Naive thymus-derived CD8-positive, alpha-beta T cell (primary cell): ENCODE measurements around the gene NTM. TPM values are rescaled to one million over a fixed set of nuclear protein-coding genes. Genes with fewer than 3 reads are reported as not detected.

Experiments
- ATAC-seq, 2 donors: fragments of 150-1000 bp; cut with Tn5 transposase in 1 of 2; sonication (Bioruptor Pico), chemical (Tn5 transposase) in 1 of 2; 1 replicate in 1 of 2; 2 replicates in 1 of 2; pipeline ENCODE4 v1.10.0; 2021; ENCODE audit warnings: mild to moderate bottlenecking in 2 of 2, moderate library complexity in 2 of 2
- POLR2A ChIA-PET: fragments of 350-600 bp; sonication (Branson Sonifier 250); formaldehyde crosslinking; loops from one replicate; lab custom pipeline; 2021; ENCODE audit warnings: antibody characterized with exemption; lab: Charles Lee
- DNase-seq, 10 donors: peaks; one replicate each; pipeline versions ENCODE4 v3.0.0 to v3.0.0-alpha.2; 2020 to 2022
- H3K27ac Mint-ChIP-seq, 10 donors: one replicate each; pipeline ENCODE4 v1.8.0; 2020 to 2022; ENCODE audit warnings: mild to moderate bottlenecking in 10 of 10, mixed read lengths in 10 of 10, moderate library complexity in 4 of 10, inconsistent platforms in 1 of 10
- H3K27me3 Mint-ChIP-seq, 5 donors: one replicate each; pipeline ENCODE4 v1.8.0; 2021 to 2022; ENCODE audit warnings: mixed read lengths in 5 of 5
- H3K36me3 Mint-ChIP-seq, 3 donors: one replicate each; pipeline ENCODE4 v1.8.0; 2020 to 2022; ENCODE audit warnings: mixed read lengths in 3 of 3, mild to moderate bottlenecking in 2 of 3, inconsistent platforms in 1 of 3
- H3K4me1 Mint-ChIP-seq, 4 donors: one replicate each; pipeline ENCODE4 v1.8.0; 2021 to 2022; ENCODE audit warnings: mixed read lengths in 4 of 4
- H3K4me3 Mint-ChIP-seq, 10 donors: one replicate each; pipeline ENCODE4 v1.8.0; 2020 to 2022; ENCODE audit warnings: mild to moderate bottlenecking in 10 of 10, mixed read lengths in 10 of 10, moderate library complexity in 6 of 10, inconsistent platforms in 1 of 10
- H3K9me3 Mint-ChIP-seq, 9 donors: one replicate each; pipeline ENCODE4 v1.8.0; 2020 to 2022; ENCODE audit warnings: mixed read lengths in 9 of 9, mild to moderate bottlenecking in 3 of 9, inconsistent platforms in 1 of 9, moderate library complexity in 1 of 9
- polyA plus RNA-seq, 3 donors: library from polyadenylated mRNA; unstranded; fragments of 300-500 nt; fragmentation: Illumina TruSeq; gene quantifications; one replicate each; pipeline ENCODE4 v1.2.3, GENCODE V29; 2021
- total RNA-seq, 8 experiments: library from RNA in 2 of 8; stranded (reverse) in 2 of 8; gene quantifications; one replicate each; pipeline ENCODE4 v1.2.3 and lab custom pipeline; 2021 to 2026

The NTM gene
- total and polyA plus RNA-seq, 5 experiments from 2014 or later = not detected

- H3K27me3 Mint-ChIP-seq = peaks cover 0 to 12% (median 2%) of the 10 kb centered on the region in 5 donors
- POLR2A ChIA-PET = no interaction called here
- no peak for DNase-seq
These were observed 70.8 kb downstream of the NTM start for GRCh38 chr11:131441051-131441810.

GRCh38 chr11:131446590-131447275 lies 76.3 kb downstream of the NTM start:
- POLR2A ChIA-PET = no interaction called here
- no peaks in the 10 kb centered on the region for H3K36me3 Mint-ChIP-seq
- peaks cover 0 to 11% (median 2%) of the 10 kb centered on the region in 5 donors for H3K27me3 Mint-ChIP-seq
- H3K4me1 Mint-ChIP-seq = no peaks in the 10 kb centered on the region
- H3K4me3 Mint-ChIP-seq = no peak overlapping the region
- no peak overlapping the region for H3K27ac Mint-ChIP-seq
- ATAC-seq (no peak), DNase-seq (no peak)
- H3K9me3 Mint-ChIP-seq = peaks cover 0 to 4% (median 0%) of the 10 kb centered on the region in 9 donors

More at GRCh38 chr11:131441051-131441810, 70.8 kb downstream of the NTM start:
- peaks cover 0 to 34% (median 7%) of the 10 kb centered on the region in 9 donors for H3K9me3 Mint-ChIP-seq
- ATAC-seq = no peak
- no peak overlapping the region for H3K27ac Mint-ChIP-seq
- no peak overlapping the region for H3K4me3 Mint-ChIP-seq
- H3K4me1 Mint-ChIP-seq = no peaks in the 10 kb centered on the region
- peaks cover 0 to 9% (median 0%) of the 10 kb centered on the region in 3 donors for H3K36me3 Mint-ChIP-seq

DNA sequence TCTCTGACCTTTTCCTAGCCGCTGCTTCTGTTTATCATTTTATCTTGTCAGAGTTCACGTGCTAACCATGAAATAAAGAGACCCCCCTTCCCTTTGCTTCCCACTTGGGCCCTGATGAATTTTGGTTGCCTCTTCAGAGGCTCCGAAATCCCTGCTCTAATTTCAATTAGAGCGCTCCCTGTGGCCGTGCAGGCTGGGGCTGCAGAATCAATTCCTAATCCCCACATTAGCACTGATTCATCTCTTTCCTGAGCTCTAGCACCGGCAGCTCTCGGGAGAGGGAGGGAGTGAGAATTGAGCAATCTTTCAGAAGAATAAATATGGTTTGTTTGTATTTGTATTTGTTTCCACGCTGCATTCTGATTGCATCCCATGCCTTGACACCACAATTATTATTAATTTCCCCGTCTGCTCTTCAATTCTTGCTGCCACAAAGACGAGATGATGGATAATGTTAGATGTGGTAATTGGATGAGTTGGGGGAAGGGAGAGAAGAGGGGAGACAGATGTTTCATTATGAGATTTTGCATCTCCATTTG lies 76.9 kb downstream of the NTM start:
- Mint-ChIP-seq H3K4me1 (no peaks in the 10 kb centered on the region), H3K27ac (no peak overlapping the region), H3K36me3 (no peaks in the 10 kb centered on the region), H3K4me3 (no peak overlapping the region), H3K9me3 (peaks cover 0 to 4% (median 0%) of the 10 kb centered on the region in 9 donors), H3K27me3 (peaks cover 0 to 12% (median 2%) of the 10 kb centered on the region in 5 donors)
- ATAC-seq (no peak), DNase-seq (no peak)
- POLR2A ChIA-PET = no interaction called here

DNA sequence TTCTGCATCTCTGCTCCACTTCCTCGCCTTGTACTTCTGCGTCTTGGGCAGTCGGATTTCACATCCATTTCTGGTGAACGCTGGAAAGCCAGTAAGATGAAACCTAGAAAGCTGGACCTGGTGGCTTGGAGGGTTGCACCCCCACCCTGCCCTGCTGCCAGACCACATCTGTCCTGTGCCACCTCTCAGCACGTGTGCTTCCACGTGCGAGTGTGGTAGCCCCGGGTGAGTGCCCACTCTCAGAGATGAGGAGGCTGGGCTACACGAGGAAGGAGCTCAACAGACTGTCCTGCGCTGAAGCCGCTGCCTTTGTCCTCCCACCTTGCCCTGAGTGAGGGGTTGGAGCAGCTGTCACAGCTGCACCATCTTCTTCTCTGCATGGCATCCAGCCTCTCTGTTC lies 77.5 kb downstream of the NTM start:
- Mint-ChIP-seq H3K4me3 (no peak overlapping the region), H3K9me3 (peaks cover 0 to 4% (median 0%) of the 10 kb centered on the region in 9 donors), H3K27me3 (peaks cover 0 to 12% (median 2%) of the 10 kb centered on the region in 5 donors), H3K36me3 (no peaks in the 10 kb centered on the region), H3K4me1 (no peaks in the 10 kb centered on the region), H3K27ac (no peak overlapping the region)
- POLR2A ChIA-PET = no interaction called here
- ATAC-seq (no peak), DNase-seq (no peak)

- POLR2A ChIA-PET = no interaction called here
- ATAC-seq (no peak), DNase-seq (no peak)
- Mint-ChIP-seq H3K27me3 (peaks cover 0 to 12% (median 2%) of the 10 kb centered on the region in 5 donors), H3K36me3 (no peaks in the 10 kb centered on the region), H3K4me3 (no peak overlapping the region), H3K9me3 (peaks cover 0 to 3% (median 0%) of the 10 kb centered on the region in 9 donors), H3K27ac (no peak overlapping the region), H3K4me1 (no peaks in the 10 kb centered on the region)
These were observed 78.9 kb downstream of the NTM start for GRCh38 chr11:131449036-131450019.

DNA sequence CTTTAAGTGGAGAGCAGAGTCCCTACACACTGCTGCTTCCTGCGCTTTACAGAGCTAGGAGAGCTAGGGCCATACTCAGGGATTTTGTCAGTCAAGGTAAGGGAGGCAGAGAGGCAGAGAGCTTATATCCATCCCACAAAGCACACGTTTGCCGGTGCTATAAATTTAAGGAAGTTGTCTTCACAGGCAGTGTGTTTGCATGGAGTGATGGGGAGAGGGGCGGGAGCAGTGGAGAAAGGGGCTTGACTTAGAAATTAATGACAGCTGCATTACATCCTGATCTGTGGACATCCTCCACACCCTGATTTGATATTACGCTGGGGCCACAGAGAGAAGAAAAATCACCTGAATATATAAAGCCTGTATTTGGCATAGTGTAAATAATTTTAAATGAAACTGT lies 84.1 kb downstream of the NTM start:
- peaks cover 0 to 12% (median 2%) of the 10 kb centered on the region in 5 donors for H3K27me3 Mint-ChIP-seq
- POLR2A ChIA-PET = no interaction called here

GRCh38 chr11:131454989-131455388 lies 84.6 kb downstream of the NTM start:
- Mint-ChIP-seq H3K4me1 (peaks cover 0 to 2% (median 0%) of the 10 kb centered on the region in 4 donors), H3K27me3 (peaks cover 0 to 12% (median 2%) of the 10 kb centered on the region in 5 donors), H3K27ac (no peak overlapping the region), H3K9me3 (peaks cover 0 to 9% (median 0%) of the 10 kb centered on the region in 9 donors), H3K36me3 (no peaks in the 10 kb centered on the region), H3K4me3 (no peak overlapping the region)
- POLR2A ChIA-PET = no interaction called here
- DNase-seq (no peak), ATAC-seq (no peak)

More for the DNA sequence above, 84.1 kb downstream of the NTM start:
- Mint-ChIP-seq H3K4me3 (no peak overlapping the region), H3K4me1 (peaks cover 0 to 2% (median 0%) of the 10 kb centered on the region in 4 donors), H3K27ac (no peak overlapping the region), H3K9me3 (peaks cover 0 to 9% (median 0%) of the 10 kb centered on the region in 9 donors), H3K36me3 (no peaks in the 10 kb centered on the region)
- DNase-seq (no peak), ATAC-seq (no peak)

- Mint-ChIP-seq H3K9me3 (peaks cover 0 to 9% (median 0%) of the 10 kb centered on the region in 9 donors), H3K27ac (no peak overlapping the region), H3K4me3 (no peak overlapping the region), H3K4me1 (peaks cover 0 to 2% (median 0%) of the 10 kb centered on the region in 4 donors), H3K27me3 (peaks cover 0 to 8% (median 2%) of the 10 kb centered on the region in 5 donors), H3K36me3 (no peaks in the 10 kb centered on the region)
- POLR2A ChIA-PET = no interaction called here
- ATAC-seq (no peak), DNase-seq (no peak)
These were observed 85.7 kb downstream of the NTM start for GRCh38 chr11:131455843-131456704.

- H3K4me3 Mint-ChIP-seq = no peak overlapping the region
- H3K36me3 Mint-ChIP-seq = no peaks in the 10 kb centered on the region
- no peak overlapping the region for H3K27ac Mint-ChIP-seq
- DNase-seq = no peak
- peaks cover 0 to 9% (median 0%) of the 10 kb centered on the region in 9 donors for H3K9me3 Mint-ChIP-seq
- POLR2A ChIA-PET = no interaction called here
- ATAC-seq = no peak
- peaks cover 0 to 3% (median 0%) of the 10 kb centered on the region in 5 donors for H3K27me3 Mint-ChIP-seq
- H3K4me1 Mint-ChIP-seq = peaks cover 0 to 2% (median 0%) of the 10 kb centered on the region in 4 donors
These were observed 86.7 kb downstream of the NTM start for GRCh38 chr11:131457163-131457562.

DNA sequence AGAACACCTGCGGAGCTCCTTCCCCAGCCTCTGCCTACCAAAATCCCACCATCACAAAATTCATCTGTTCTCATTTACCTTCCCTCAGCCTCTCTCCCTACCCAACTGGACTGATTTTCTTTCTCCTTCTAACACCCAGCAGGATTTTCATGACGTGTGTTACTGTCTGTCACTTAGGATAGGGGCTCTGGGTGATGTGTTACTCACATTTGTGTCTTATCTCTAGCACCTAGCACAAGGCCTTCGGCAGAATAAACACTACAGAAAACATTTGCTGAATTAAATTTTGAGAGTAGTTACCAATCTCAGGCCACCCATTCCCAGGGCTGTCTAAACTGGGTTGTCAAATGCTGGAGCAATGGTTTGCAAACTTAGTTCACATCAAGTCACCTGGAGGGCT lies 88.0 kb downstream of the NTM start:
- no peak overlapping the region for H3K27ac Mint-ChIP-seq
- POLR2A ChIA-PET = no interaction called here
- H3K4me1 Mint-ChIP-seq = peaks cover 0 to 2% (median under 1%) of the 10 kb centered on the region in 4 donors
- H3K9me3 Mint-ChIP-seq = peaks cover 0 to 9% (median 0%) of the 10 kb centered on the region in 9 donors
- no peak overlapping the region for H3K4me3 Mint-ChIP-seq
- ATAC-seq (no peak), DNase-seq (no peak)
- peaks cover 0 to 3% (median 2%) of the 10 kb centered on the region in 5 donors for H3K27me3 Mint-ChIP-seq
- H3K36me3 Mint-ChIP-seq = no peaks in the 10 kb centered on the region

DNA sequence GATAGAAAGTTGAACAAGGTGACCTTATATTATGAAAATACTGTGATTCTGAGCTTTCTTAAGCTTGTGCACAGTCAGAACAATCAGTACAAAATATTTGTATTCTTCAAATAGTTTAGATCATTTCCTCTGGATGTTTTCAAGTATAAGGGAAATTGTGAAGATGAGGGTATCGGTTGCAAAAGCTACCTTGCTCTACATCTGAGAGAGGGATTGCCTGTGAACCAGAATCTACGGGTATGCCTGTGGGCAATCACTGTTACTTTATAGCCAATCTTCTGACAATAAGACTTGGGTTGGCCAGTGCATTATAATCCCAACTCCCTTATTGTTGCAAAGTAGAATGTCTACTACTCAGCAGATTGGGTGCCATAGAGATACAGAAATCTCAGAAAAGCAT lies 90.5 kb downstream of the NTM start:
- Mint-ChIP-seq H3K4me1 (peaks cover 0 to 7% (median 2%) of the 10 kb centered on the region in 4 donors), H3K27ac (no peak overlapping the region), H3K9me3 (peaks cover 0 to 9% (median 0%) of the 10 kb centered on the region in 9 donors), H3K36me3 (no peaks in the 10 kb centered on the region), H3K27me3 (peaks cover 4 to 20% (median 11%) of the 10 kb centered on the region in 5 donors), H3K4me3 (no peak overlapping the region)
- ATAC-seq = no peak
- POLR2A ChIA-PET = no interaction called here
- DNase-seq = no peak
